Transverse colon (tissue), 4 donors: ENCODE results near the gene HJV. TPM values are rescaled to one million over a fixed set of nuclear protein-coding genes. Genes with fewer than 3 reads are reported as not detected.
A peak's percentile ranks its signal among the peaks of the same experiment; 100 is the strongest.

Experiments used
- DNase-seq: peaks from one replicate; pipeline ENCODE4 v3.0.0-alpha.2; 2019
- H3K27ac ChIP-seq, 4 donors: fragments of 200-600 bp; sonication (generic); 2 replicates each; pipeline ENCODE4 v1.5.1; 2016 to 2018; ENCODE audit warnings: inconsistent platforms in 4 of 4
- H3K27me3 ChIP-seq: fragments of 200-600 bp; sonication (generic); 2 replicates; pipeline ENCODE4 v1.5.1; 2017; ENCODE audit warnings: inconsistent platforms
- H3K36me3 ChIP-seq, 4 donors: fragments of 200-600 bp; sonication (generic); 2 replicates each; pipeline ENCODE4 v1.5.1; 2017 to 2019; ENCODE audit warnings: inconsistent platforms in 4 of 4
- H3K4me1 ChIP-seq, 4 donors: fragments of 200-600 bp; sonication (generic); 2 replicates each; pipeline ENCODE4 v1.5.1; 2017 to 2020; ENCODE audit warnings: inconsistent platforms in 4 of 4
- H3K4me3 ChIP-seq, 4 donors: fragments of 200-600 bp; sonication (generic); 1 replicate in 1 of 4; 2 replicates in 3 of 4; pipeline versions ENCODE4 v1.5.1 to v1.6.1; 2017 to 2019; ENCODE audit warnings: inconsistent platforms in 4 of 4
- H3K9me3 ChIP-seq, 2 donors: fragments of 200-600 bp; sonication (generic); 2 replicates each; pipeline ENCODE4 v1.5.1; 2017 to 2019; ENCODE audit warnings: inconsistent platforms in 2 of 2
- EP300 ChIP-seq: sonication (generic); formaldehyde crosslinking; IDR thresholded peaks from one replicate; pipeline ENCODE4 v1.6.1; 2017; ENCODE audit warnings: antibody characterized with exemption, low read depth
- POLR2A ChIP-seq: fragments of 450-650 bp; IDR thresholded peaks from one replicate; pipeline ENCODE4 v1.6.1; 2016; ENCODE audit warnings: antibody characterized with exemption, mild to moderate bottlenecking, moderate library complexity
- POLR2AphosphoS5 ChIP-seq, 3 donors: sonication (generic); formaldehyde crosslinking; IDR thresholded peaks; one replicate each; pipeline ENCODE4 v1.6.1; 2016; ENCODE audit warnings: antibody characterized with exemption in 3 of 3
- WGBS, 2 donors: methylation state at CpG; one replicate each; pipeline ENCODE4 v1.1.5; 2018; ENCODE audit warnings: low coverage in 1 of 2; 5-methylcytosine and 5-hydroxymethylcytosine counted together
- in situ Hi-C, 4 donors: fragments of 200-750 bp; cut with MboI; loops; one replicate each; pipeline versions ENCODE4 v1.15.0 to v1.15.1; 2017; ENCODE audit warnings: low sequenced_read_pairs in 3 of 4, low pct_ligation_motif_present in 1 of 4, low pct_unique_long_range_greater_than_20kb in 1 of 4
- intact Hi-C: fragments of 100-400 bp; cut with DNase I; formaldehyde crosslinking; loops from one replicate; pipeline ENCODE4 v1.15.1; 2023; ENCODE audit warnings: low total_unique reads
- small RNA-seq, 4 donors: library from RNA; depleted of rRNA; stranded (forward); fragments of <200 nt; gene quantifications; one replicate each; pipeline ENCODE3, GENCODE V24; 2016
- total RNA-seq, 4 donors: library from RNA; depleted of rRNA; stranded (reverse); fragments of >200 nt; gene quantifications; one replicate each; pipeline ENCODE4 v1.1.0, GENCODE V29; 2016
- TF ChIP-seq, protein P1 (sequence below), 5 experiments: fragments of 200-600 bp in 3 of 5; fragments of 450-650 bp in 2 of 5; sonication (generic) in 3 of 5; IDR thresholded peaks; 1 replicate in 2 of 5; 2 replicates in 3 of 5; pipeline ENCODE4 v1.5.1; 2016 to 2017; ENCODE audit warnings: antibody characterized with exemption in 5 of 5, inconsistent platforms in 3 of 5, mild to moderate bottlenecking in 2 of 5, moderate library complexity in 1 of 5

HJV gene
- total RNA-seq, 4 donors from 2014 or later = 0.27 TPM; not detected in 3

- DNase-seq = no peak
- Histone ChIP-seq H3K4me3 (no peak overlapping the region), H3K9me3 (no peaks in the 10 kb centered on the region), H3K4me1 (peaks cover 34 to 47% (median 39%) of the 10 kb centered on the region in 4 donors), H3K27ac (peak overlapping the region; percentile 97 to 99 (median 98)), H3K36me3 (no peaks in the 10 kb centered on the region), H3K27me3 (no peaks in the 10 kb centered on the region)
- in situ Hi-C loops (loop anchor here in 3 of 4 donors (5.0 to 10.0 kb wide), 2 partner anchors 35 to 48 kb away; partner anchors contain the start of gene HJV (in 1 of the 3)), intact Hi-C loops (loop anchor here (2.0 kb wide), 1 partner anchor 36 kb away; no protein-coding TSS in a partner anchor)
- TF ChIP-seq POLR2A (no peak), EP300 (no peak), POLR2AphosphoS5 (IDR thresholded peaks at IDR 0.05) (no peak)
- 67 to 72% methylated on average over 2 to 5 of the region's 5 CpGs for WGBS, 2 donors
These were observed 44.5 kb downstream of the HJV start for GRCh38 chr1:145977016-145977415.

DNA sequence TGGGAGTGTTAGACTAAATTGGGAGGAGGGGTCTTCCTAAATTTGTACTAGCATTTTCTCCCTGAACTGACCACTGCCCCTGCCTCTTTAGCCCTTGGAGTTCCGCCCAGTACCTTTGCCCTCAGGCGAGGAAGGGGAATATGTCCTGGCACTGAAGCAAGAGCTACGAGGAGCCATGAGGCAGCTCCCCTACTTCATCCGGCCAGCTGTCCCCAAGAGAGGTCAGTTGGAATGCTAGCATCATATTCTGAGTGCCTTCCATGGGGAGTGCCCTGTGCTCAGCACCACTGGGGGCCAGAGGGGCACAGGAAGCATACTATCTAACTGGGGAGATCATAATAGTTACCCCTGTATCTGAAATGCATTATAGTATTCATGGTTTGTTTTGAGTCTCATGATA lies 46.3 kb downstream of the HJV start:
- no peak for DNase-seq
- in situ Hi-C loops (loop anchor here in 3 of 4 donors (5.0 to 10.0 kb wide), 2 partner anchors 37 to 50 kb away; partner anchors contain the start of gene HJV (in 1 of the 3)), intact Hi-C loops (no loop called here)
- H3K27ac ChIP-seq = no peak overlapping the region
- TF ChIP-seq EP300 = no peak
- no peak for TF ChIP-seq POLR2AphosphoS5 (IDR thresholded peaks at IDR 0.05)
- TF ChIP-seq POLR2A = no peak
- TF ChIP-seq, protein P1, sequence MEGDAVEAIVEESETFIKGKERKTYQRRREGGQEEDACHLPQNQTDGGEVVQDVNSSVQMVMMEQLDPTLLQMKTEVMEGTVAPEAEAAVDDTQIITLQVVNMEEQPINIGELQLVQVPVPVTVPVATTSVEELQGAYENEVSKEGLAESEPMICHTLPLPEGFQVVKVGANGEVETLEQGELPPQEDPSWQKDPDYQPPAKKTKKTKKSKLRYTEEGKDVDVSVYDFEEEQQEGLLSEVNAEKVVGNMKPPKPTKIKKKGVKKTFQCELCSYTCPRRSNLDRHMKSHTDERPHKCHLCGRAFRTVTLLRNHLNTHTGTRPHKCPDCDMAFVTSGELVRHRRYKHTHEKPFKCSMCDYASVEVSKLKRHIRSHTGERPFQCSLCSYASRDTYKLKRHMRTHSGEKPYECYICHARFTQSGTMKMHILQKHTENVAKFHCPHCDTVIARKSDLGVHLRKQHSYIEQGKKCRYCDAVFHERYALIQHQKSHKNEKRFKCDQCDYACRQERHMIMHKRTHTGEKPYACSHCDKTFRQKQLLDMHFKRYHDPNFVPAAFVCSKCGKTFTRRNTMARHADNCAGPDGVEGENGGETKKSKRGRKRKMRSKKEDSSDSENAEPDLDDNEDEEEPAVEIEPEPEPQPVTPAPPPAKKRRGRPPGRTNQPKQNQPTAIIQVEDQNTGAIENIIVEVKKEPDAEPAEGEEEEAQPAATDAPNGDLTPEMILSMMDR (IDR thresholded peaks at IDR 0.05) = no peak
- H3K27me3 ChIP-seq = no peaks in the 10 kb centered on the region
- no peak overlapping the region for H3K4me3 ChIP-seq
- H3K4me1 ChIP-seq = peaks cover 18 to 29% (median 25%) of the 10 kb centered on the region in 4 donors
- H3K9me3 ChIP-seq = no peaks in the 10 kb centered on the region
- WGBS, 2 donors = 82 to 100% methylated on average over 1 to 4 of the region's 4 CpGs
- H3K36me3 ChIP-seq = no peaks in the 10 kb centered on the region

DNA sequence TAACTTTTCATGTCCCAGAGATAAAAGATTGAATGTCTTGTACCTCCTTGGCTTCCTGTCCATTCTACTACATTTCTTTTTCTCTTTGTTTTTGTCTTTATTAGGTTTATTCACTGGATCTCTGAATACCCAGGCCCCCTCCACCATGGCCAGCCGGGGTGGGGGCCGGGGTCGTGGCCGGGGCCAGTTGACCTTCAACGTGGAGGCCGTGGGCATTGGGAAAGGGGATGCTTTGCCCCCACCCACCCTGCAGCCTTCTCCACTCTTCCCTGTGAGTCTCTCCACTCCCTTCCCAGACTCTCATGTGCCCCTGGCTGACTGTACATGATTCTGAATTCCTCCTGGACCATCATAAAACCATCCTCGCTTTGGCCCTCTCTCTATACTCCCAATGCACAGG lies 46.8 kb downstream of the HJV start:
- in situ Hi-C loops (loop anchor here in 3 of 4 donors (5.0 to 10.0 kb wide), 2 partner anchors 38 to 50 kb away; partner anchors contain the start of gene HJV (in 1 of the 3)), intact Hi-C loops (no loop called here)
- TF ChIP-seq EP300 = no peak
- TF ChIP-seq, protein P1 (IDR thresholded peaks at IDR 0.05) = no peak
- TF ChIP-seq POLR2A = no peak
- TF ChIP-seq POLR2AphosphoS5 (IDR thresholded peaks at IDR 0.05) = no peak
- Histone ChIP-seq H3K9me3 (no peaks in the 10 kb centered on the region), H3K36me3 (no peaks in the 10 kb centered on the region), H3K27ac (no peak overlapping the region), H3K27me3 (no peaks in the 10 kb centered on the region), H3K4me3 (no peak overlapping the region), H3K4me1 (peaks cover 13 to 24% (median 20%) of the 10 kb centered on the region in 4 donors)
- no peak for DNase-seq
- 85 to 91% methylated on average over 6 to 7 of the region's 7 CpGs for WGBS, 2 donors

GRCh38 chr1:145972580-145972979 lies 49.0 kb downstream of the HJV start:
- Histone ChIP-seq H3K36me3 (no peaks in the 10 kb centered on the region), H3K27ac (no peak overlapping the region), H3K4me1 (peaks cover 0 to 5% (median under 1%) of the 10 kb centered on the region in 4 donors), H3K9me3 (no peaks in the 10 kb centered on the region), H3K4me3 (no peak overlapping the region), H3K27me3 (no peaks in the 10 kb centered on the region)
- no peak for DNase-seq
- in situ Hi-C loops = loop anchor here in 1 of 4 donors (10.0 kb wide), 1 partner anchor 52 kb away; the partner anchor contains the start of gene HJV
- TF ChIP-seq, protein P1 (IDR thresholded peaks at IDR 0.05) = no peak
- TF ChIP-seq POLR2A = no peak
- TF ChIP-seq POLR2AphosphoS5 (IDR thresholded peaks at IDR 0.05) = no peak
- TF ChIP-seq EP300 = no peak
- 77% methylated on average over 7 of the region's 7 CpGs; no CpG with 5 or more reads in 1 of the 2 donors for WGBS, 2 donors
- intact Hi-C loops = no loop called here

Small RNAs within 50 kb of the gene (small RNA-seq; reads per million reads assigned to genes)
- 0 to 2.9 (median 1.8) reads per million in 4 donors for gene RNVU1-6

Other genes starting within 250 kb of the HJV start
- gene RNF115, start 197.6 kb downstream of the HJV start, total RNA-seq = 10 to 100 TPM in 3 of 4 donors, 1 to 10 TPM in 1; 6.4 to 21.5 (median 13.3) TPM
- 10 to 100 TPM; 13.1 to 77.2 (median 29.0) TPM for gene POLR3C, start 197.5 kb downstream of the HJV start, total RNA-seq
- 1 to 10 TPM in 2 of 4 donors, under 1 TPM in 1, not detected in 1; 0.95 to 2.2 (median 1.1) TPM for gene NUDT17, start 176.1 kb downstream of the HJV start, total RNA-seq
- 10 to 100 TPM; 10.2 to 71.6 (median 17.8) TPM for gene PIAS3, start 162.7 kb downstream of the HJV start, total RNA-seq
- gene ANKRD35, start 135.9 kb downstream of the HJV start, total RNA-seq = 1 to 10 TPM in 3 of 4 donors, not detected in 1; 1.1 to 1.8 (median 1.4) TPM
- 10 to 100 TPM in 1 of 4 donors, 1 to 10 TPM in 3; 2.2 to 18.1 (median 5.4) TPM for gene ITGA10, start 111.7 kb downstream of the HJV start, total RNA-seq
- 10 to 100 TPM in 3 of 4 donors, 1 to 10 TPM in 1; 8.8 to 38.9 (median 27.0) TPM for gene PEX11B, start 103.0 kb downstream of the HJV start, total RNA-seq
- gene RBM8A, start 94.3 kb downstream of the HJV start, total RNA-seq = 100 to 1,000 TPM in 2 of 4 donors, 10 to 100 TPM in 2; 23.6 to 122 (median 99.1) TPM
- 10 to 100 TPM in 2 of 4 donors, 1 to 10 TPM in 2; 7.2 to 12.5 (median 9.8) TPM for gene LIX1L, start 63.7 kb downstream of the HJV start, total RNA-seq
- 1 to 10 TPM in 1 of 4 donors, under 1 TPM in 2, not detected in 1; 0.41 to 4.1 (median 0.64) TPM for gene ANKRD34A, start 57.2 kb downstream of the HJV start, total RNA-seq
- 10 to 100 TPM in 3 of 4 donors, 1 to 10 TPM in 1; 1.2 to 23.7 (median 14.4) TPM for gene POLR3GL, start 57.0 kb downstream of the HJV start, total RNA-seq
- gene TXNIP, start 25.2 kb downstream of the HJV start, total RNA-seq = 1,000 to 10,000 TPM in 2 of 4 donors, 100 to 1,000 TPM in 2; 296 to 2,602 (median 982) TPM
- gene NBPF10, start 123.1 kb upstream of the HJV start, total RNA-seq = 1 to 10 TPM; 1.9 to 7.2 (median 2.3) TPM
- gene NOTCH2NLA, start 207.3 kb upstream of the HJV start, total RNA-seq = 100 to 1,000 TPM in 1 of 4 donors, 10 to 100 TPM in 3; 18.3 to 158 (median 41.6) TPM